GM19324 (cell line): ENCODE measurements around the gene PRDX4.
"Not testable (repeated sequence)": the region's sequence is repeated elsewhere in the genome, so short reads cannot be mapped to it uniquely, and the experiment has no call there.

Experiments
- ATAC-seq: cut with Tn5 transposase; IDR thresholded peaks from one replicate; pipeline ENCODE4 v1.9.1; 2021; ENCODE audit warnings: mild to moderate bottlenecking, moderate library complexity; ENCODE audit not compliant: unreplicated experiment, low FRiP score

PRDX4 gene

DNA sequence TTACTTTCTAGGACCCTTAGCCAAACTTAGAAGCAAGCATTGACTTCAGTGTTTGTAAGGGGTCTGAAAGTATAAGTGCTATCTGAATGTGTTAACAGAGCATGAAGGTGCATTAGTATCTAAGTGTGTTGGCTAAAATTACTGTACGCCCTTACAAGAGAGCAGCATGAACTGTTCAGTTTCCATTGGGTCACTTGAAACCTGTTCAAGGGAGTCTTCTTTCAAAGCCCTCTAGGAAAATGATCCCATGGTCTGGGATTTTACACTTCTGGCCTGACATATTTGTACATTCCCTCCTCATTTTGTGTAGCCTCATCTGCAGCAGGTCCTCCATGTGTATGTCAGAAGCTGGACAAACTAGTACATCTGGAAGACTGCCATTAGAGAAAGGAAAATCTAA, 3.2 kb downstream of the PRDX4 start:
- no peak for ATAC-seq

DNA sequence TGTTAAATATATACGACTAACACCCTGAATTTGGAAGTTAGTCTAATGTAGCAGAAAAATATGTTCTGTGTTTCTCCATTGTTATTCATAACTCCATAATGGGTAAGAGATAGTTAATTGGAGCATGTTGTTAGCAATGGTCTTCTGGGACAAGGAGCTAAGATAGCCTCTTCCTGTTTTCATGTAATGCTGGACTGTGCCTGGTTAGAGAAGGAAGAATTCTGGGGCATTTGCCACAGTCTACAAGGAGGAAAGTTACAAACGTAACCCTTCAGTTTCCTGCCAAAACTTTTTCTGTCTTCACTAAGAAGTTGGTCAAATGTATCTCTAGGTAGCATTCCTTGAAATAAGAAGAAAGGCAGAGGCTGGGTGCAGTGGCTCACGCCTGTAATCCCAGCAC, 5.8 kb downstream of the PRDX4 start:
- no peak for ATAC-seq

DNA sequence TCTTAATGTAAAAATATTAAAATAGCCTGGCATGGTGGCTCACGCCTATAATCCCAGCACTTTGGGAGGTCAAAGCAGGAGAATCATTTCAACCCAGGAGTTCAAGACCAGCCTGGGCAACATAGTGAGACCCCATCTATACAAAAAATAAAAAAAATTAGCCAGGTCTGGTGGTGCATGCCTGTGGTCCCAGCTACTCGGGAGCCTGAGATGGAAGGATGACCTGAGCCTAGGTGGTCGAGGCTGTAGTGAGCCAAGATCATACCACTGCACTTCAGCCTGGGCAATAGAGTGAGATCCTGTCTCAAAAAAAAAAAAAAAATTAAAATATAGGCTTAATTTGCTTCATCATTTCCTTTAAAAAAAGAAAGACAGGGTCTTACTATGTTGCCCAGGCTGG, 9.2 kb downstream of the PRDX4 start:
- ATAC-seq, result not testable (repeated sequence)

DNA sequence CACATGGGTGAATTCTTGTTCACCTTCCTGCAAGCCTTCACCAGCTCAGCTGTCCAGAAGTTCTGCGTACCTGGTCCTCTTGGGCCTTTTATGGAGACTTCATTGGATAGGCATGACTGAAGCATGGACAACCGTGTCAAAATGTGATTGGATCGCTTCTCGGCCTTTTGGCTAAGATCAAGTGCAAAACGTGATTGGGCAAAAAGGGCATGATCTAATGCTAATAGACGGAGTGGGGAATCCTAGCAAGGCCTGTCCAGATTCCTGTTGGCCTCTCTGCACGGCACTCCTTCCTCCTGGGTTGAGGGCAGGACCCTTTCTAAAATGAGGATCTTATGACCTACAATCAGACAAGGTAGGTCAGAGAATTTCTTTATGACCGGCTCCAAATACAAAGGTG, 24.9 kb downstream of the PRDX4 start:
- no peak for ATAC-seq

DNA sequence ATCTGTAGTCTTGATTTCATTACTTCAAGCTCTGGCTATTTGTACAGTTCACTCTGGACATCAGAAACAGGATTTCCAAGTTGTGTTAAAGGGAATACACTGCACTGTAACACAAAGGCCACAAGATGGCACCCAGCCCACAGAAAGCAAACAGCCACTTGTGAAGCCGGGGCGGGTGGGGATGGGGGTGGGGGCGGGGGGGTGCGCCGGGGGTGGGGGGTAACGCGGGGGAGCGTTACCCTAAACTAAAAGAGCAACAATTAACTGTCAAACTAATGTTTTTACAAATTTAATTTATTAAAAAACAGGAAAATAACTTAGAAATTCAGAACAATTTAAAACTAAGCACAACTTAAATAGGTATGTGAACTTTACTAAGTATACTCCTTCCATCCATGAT, 27.3 kb downstream of the PRDX4 start:
- no peak for ATAC-seq

DNA sequence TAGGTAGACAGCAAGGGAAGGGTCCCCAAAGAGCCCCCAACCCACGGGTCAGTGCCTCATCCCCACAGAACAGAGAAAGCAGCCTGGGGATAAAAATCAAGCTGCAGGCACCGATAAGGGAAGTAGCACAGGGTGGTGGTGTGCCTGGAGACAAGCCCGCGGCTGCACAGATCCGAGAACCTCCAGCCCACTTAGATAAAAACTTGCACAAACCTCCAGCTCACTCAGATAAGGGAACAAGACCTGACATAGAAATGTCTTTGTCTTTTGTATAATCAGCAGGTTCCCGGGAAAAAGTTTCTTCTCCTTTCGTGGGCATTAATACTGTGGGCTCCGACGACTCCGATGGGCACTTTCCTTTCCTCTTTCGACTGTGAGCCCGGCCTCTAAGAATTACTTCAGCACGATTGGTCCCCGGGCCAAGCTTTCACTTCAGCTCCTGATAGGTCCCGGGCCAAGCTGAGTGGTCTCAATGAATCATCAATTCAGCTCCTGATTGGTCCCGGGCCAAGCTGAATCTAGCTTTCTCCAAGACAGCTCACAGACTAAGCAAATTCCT, 32.4 kb downstream of the PRDX4 start:
- no peak for ATAC-seq

DNA sequence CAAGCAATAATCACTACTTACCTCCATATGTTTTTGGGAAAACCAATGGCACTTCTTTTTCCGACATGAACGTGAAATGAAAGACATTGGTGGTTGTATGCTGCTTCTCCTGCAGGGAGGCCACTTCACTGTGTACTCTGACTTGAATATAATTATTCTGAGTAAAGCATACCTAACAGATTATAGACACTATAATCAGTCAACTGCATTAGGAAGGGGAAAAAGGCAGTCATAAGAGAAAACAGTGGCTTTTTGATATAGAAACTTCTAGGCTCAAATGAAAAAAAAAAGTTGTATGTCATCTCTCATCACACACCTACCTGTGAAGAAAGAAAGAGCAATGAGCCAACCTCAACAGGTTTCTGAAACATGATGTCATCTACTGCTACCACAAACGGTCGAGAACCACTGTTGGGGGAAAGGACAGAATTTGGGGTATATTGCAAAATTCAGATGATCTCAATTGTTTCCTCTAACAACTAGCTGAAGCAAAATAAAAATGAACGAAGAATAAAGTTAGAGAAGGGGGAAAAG, 37.4 kb downstream of the PRDX4 start:
- no peak for ATAC-seq

DNA sequence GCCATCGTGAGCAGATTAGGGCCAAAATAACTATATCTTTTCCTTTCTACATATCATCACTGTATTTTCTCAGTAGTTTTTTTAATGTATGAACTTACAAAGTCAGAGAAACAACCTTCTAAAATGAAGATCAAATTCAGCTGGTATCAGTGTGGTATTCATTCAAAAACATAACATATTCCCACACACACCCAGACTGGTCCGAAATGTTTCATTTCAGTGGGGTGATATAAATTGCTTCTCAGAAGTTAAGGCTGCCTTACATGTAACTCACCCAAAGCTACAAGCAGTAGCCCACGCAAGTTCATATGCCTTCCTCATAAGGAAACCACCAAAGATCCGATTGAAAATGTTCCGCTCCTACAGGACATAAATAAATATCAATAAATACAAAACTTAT, 37.9 kb downstream of the PRDX4 start:
- no peak for ATAC-seq

DNA sequence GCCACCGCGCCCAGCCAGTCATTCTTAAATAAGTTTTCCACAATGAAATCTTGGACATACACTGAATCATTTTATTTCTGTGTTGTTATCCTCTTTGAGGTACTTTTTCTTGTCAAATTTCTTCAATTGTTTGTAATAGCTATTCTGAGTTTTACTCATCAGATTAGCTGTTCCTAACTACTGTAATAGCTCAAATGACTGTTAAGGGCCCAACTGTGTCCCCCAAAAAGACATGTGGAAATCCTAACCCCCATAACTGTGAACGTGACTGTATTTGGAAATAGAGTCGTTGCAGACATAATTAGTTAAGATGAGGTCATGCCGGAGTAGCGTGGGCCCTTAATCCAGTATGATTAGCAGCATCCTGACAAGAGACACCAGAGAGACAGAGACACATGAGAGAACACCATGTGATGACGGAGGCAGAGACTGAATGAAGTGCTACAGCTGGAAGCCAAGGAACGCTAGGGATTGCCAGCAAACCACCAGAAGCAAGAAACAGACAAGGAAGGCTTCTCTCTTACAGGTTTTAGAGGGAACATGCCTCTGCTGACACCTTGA, 52.9 kb downstream of the PRDX4 start:
- no peak for ATAC-seq

DNA sequence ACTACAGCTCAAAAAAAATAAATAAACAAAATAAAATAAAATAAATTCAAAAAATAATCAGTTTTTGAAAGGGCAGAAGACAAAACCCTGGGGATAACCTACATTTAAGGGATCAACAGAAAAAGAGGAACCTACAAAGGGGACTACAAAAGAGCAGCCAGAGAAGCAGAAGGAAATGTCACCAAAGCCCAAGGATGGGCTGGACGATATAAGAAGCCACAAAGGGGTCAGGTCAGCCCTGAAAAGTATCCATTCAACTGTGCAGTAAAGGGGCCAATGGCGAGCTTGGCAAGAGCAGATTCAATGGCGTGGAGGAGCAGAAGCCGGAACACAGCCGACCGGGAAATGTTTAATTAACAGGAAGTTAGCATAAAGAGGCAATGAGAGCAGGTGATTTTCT, 58.9 kb downstream of the PRDX4 start:
- ATAC-seq, result no peak

DNA sequence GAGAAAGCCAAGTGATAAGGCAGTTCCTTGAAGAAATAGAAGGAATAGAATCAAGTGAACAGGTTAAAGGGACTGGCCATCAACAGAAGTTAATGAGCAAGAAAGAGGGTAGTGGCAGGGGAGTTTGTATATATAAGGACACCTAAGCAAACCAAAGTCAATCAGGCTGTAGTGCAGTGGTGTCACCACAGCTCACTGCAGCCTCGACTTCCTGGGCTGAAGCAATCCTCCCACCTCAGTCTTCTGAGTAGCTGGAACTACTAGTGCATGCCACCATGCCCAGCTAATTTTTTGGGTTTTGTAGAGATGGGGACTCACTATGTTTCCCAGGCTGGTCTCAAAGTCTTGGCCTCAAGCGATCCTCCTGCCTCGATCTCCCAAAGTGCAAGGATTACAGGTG, 59.9 kb downstream of the PRDX4 start:
- ATAC-seq, result no peak

DNA sequence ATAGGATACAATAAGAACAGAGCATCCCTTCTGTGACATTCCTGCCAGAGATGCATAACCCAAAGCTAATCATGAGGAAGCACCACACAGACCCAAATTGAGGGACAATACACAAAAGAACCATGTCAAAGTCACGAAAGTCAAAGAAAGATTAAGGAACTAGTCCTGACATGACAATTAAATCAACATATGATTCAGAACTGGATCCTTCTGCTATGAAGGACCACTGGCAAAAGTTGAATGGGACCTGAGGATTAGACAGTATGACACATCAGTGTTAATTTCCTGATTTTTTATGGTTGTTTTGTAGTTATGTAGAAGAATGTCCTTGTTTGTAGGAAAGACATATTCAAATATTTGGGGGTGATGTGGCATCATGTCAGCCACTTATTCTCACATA, 61.9 kb downstream of the PRDX4 start:
- no peak for ATAC-seq

DNA sequence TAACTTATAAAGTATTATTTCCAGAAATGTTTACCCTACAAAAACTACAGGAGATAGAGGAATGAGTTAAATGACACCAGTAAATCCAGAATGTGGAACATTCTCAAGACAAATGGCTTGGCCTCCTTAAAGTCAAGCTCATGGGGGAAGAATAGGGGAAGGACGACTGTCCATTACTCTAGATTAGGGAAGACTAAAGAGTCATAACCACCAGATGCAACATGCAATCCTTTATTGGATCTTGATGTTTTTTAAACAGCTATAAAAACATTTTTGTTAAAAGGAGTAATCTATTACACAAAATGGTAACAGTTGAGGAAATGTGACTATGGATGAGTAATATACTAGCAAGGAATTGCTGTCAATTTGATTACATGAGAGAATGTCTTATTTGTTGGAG, 64.7 kb downstream of the PRDX4 start:
- ATAC-seq, result no peak

DNA sequence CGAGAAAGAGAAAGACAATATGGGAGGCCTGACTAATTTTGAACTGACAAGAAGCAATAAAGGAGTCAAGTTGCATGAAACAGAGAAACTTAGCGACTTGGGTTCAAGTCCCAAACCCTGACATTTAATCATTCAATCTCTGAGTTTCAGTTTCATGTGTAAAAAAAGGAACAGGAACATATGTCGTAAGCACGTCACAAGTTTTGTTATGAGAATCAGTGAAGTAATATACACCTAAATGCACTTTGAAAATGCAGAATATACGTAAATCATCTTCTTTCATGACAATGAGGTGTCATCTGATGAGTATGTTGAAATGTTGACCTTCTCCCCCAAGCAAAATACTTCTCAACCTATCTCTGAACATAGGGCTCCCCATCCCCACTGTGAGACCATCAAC, 65.4 kb downstream of the PRDX4 start:
- peak; percentile 57 for ATAC-seq
